Measurements from ENCODE around the gene FBN2. TPM values are rescaled to one million over a fixed set of nuclear protein-coding genes. Genes with fewer than 3 reads are reported as not detected.

Gene FBN2
- total RNA-seq, 1 experiment from 2014 or later, result 0.22 TPM

- Histone ChIP-seq H3F3A (ENCODE audit: insufficient read depth, low read depth) (no peaks in the 10 kb centered on the region), H3K4me3 (no peak overlapping the region), H3K4me1 (replicated peaks; ENCODE audit: insufficient read depth) (no peaks in the 10 kb centered on the region), H3K27ac (no peak overlapping the region), H3K9me3 (ENCODE audit: insufficient read depth, low read depth) (no peaks in the 10 kb centered on the region), H3K36me3 (ENCODE audit: low read depth) (no peaks in the 10 kb centered on the region), H3K9me2 (ENCODE audit: insufficient read depth) (no peaks in the 10 kb centered on the region), H2AFZ (no peak overlapping the region), H3K4me2 (no peak overlapping the region), H4K20me1 (ENCODE audit: insufficient read depth) (no peaks in the 10 kb centered on the region), H3K79me2 (ENCODE audit: low read depth) (no peaks in the 10 kb centered on the region), H3K27me3 (ENCODE audit: insufficient read depth, low read depth) (no peaks in the 10 kb centered on the region)
- CTCF ChIA-PET, result no interaction called here
- POLR2A ChIA-PET (ENCODE audit: unreplicated experiment), result interaction anchor here (0.7 kb wide), 1 partner anchor 365 kb away, joined by 6 read pairs; no protein-coding TSS in a partner anchor
- intact Hi-C loops (cut with micrococcal nuclease; ENCODE audit: unreplicated experiment), result no loop called here
- no peak for DNase-seq
- TF ChIP-seq EZH2 (IDR thresholded peaks at IDR 0.05; ENCODE audit: low read depth) (no peak), CTCF (conservative IDR thresholded peaks at IDR 0.05) (no peak)
- no TSS peak for BruUV-seq (replicated peaks)
Observed at GRCh38 chr5:128494516-128494915, 43.5 kb downstream of the FBN2 start.

GRCh38 chr5:128493657-128494329, 44.3 kb downstream of the FBN2 start:
- BruUV-seq (replicated peaks), result no TSS peak
- Histone ChIP-seq H3K79me2 (ENCODE audit: low read depth) (no peaks in the 10 kb centered on the region), H2AFZ (no peak overlapping the region), H3K9me2 (ENCODE audit: insufficient read depth) (no peaks in the 10 kb centered on the region), H3K4me3 (no peak overlapping the region), H3K9me3 (ENCODE audit: insufficient read depth, low read depth) (no peaks in the 10 kb centered on the region), H3K27ac (no peak overlapping the region), H4K20me1 (ENCODE audit: insufficient read depth) (no peaks in the 10 kb centered on the region), H3F3A (ENCODE audit: insufficient read depth, low read depth) (no peaks in the 10 kb centered on the region), H3K4me1 (replicated peaks; ENCODE audit: insufficient read depth) (no peaks in the 10 kb centered on the region), H3K27me3 (ENCODE audit: insufficient read depth, low read depth) (no peaks in the 10 kb centered on the region), H3K4me2 (no peak overlapping the region), H3K36me3 (ENCODE audit: low read depth) (no peaks in the 10 kb centered on the region)
- POLR2A ChIA-PET (ENCODE audit: unreplicated experiment), result interaction anchor here (0.7 kb wide), 1 partner anchor 364 kb away, joined by 6 read pairs; no protein-coding TSS in a partner anchor
- intact Hi-C loops (cut with micrococcal nuclease; ENCODE audit: unreplicated experiment), result no loop called here
- CTCF ChIA-PET, result no interaction called here
- DNase-seq, result no peak
- TF ChIP-seq EZH2 (IDR thresholded peaks at IDR 0.05; ENCODE audit: low read depth) (no peak), CTCF (conservative IDR thresholded peaks at IDR 0.05) (no peak)

- H3K4me2 ChIP-seq, result no peak overlapping the region
- H3K36me3 ChIP-seq (ENCODE audit: low read depth), result no peaks in the 10 kb centered on the region
- TF ChIP-seq CTCF (conservative IDR thresholded peaks at IDR 0.05), result no peak
- no peak for TF ChIP-seq EZH2 (IDR thresholded peaks at IDR 0.05; ENCODE audit: low read depth)
- ChIA-PET CTCF (no interaction called here), POLR2A (ENCODE audit: unreplicated experiment) (no interaction called here)
- no peaks in the 10 kb centered on the region; the same call in 1 of the 2 replicates for H3K9me2 ChIP-seq (ENCODE audit: insufficient read depth)
- H3K4me3 ChIP-seq, result no peak overlapping the region
- no peak overlapping the region for H2AFZ ChIP-seq
- no peak overlapping the region for H3K27ac ChIP-seq
- no peaks in the 10 kb centered on the region for H3K4me1 ChIP-seq (replicated peaks; ENCODE audit: insufficient read depth)
- no peaks in the 10 kb centered on the region for H3K27me3 ChIP-seq (ENCODE audit: insufficient read depth, low read depth)
- no peaks in the 10 kb centered on the region for H3K79me2 ChIP-seq (ENCODE audit: low read depth)
- no peaks in the 10 kb centered on the region for H3F3A ChIP-seq (ENCODE audit: insufficient read depth, low read depth)
- DNase-seq, result no peak
- no TSS peak for BruUV-seq (replicated peaks)
- intact Hi-C loops (cut with micrococcal nuclease; ENCODE audit: unreplicated experiment), result no loop called here
- H4K20me1 ChIP-seq (ENCODE audit: insufficient read depth), result no peaks in the 10 kb centered on the region
- no peaks in the 10 kb centered on the region for H3K9me3 ChIP-seq (ENCODE audit: insufficient read depth, low read depth)
Observed at GRCh38 chr5:128491291-128491690, 46.8 kb downstream of the FBN2 start.
